Measurements from ENCODE around the gene SF3A2.

The SF3A2 gene

GRCh38 chr19:2227415-2228156 lies 9.0 kb upstream of the SF3A2 start:
- no peak for DNase-seq

- DNase-seq: no peak
Measured at GRCh38 chr19:2228157-2229030, 8.2 kb upstream of the SF3A2 start.

GRCh38 chr19:2229103-2230032 lies 7.3 kb upstream of the SF3A2 start:
- DNase-seq: no peak

GRCh38 chr19:2230033-2230531 lies 6.5 kb upstream of the SF3A2 start:
- no peak for DNase-seq

- DNase-seq: no peak
Measured at GRCh38 chr19:2230807-2231533, 5.7 kb upstream of the SF3A2 start.

- DNase-seq: peak; percentile 70
Measured at GRCh38 chr19:2231621-2232221, 4.9 kb upstream of the SF3A2 start.

- no peak for DNase-seq
Measured at GRCh38 chr19:2232286-2233151, 4.1 kb upstream of the SF3A2 start.

GRCh38 chr19:2233601-2234280 lies 2.9 kb upstream of the SF3A2 start:
- no peak for DNase-seq

- no peak for DNase-seq
Measured at GRCh38 chr19:2234996-2235380, 1.6 kb upstream of the SF3A2 start.

GRCh38 chr19:2235381-2236063 lies 1.1 kb upstream of the SF3A2 start:
- no peak for DNase-seq

- DNase-seq: no peak
Measured at GRCh38 chr19:2236064-2236313, 635 bp upstream of the SF3A2 start.

- no peak for DNase-seq
Measured at GRCh38 chr19:2237051-2237868, 636 bp downstream of the SF3A2 start.

GRCh38 chr19:2237869-2238153 lies 1.2 kb downstream of the SF3A2 start:
- no peak for DNase-seq

GRCh38 chr19:2239173-2239572 lies 2.5 kb downstream of the SF3A2 start:
- no peak for DNase-seq

GRCh38 chr19:2239771-2240770 lies 3.4 kb downstream of the SF3A2 start:
- DNase-seq: peak; percentile 89

GRCh38 chr19:2240881-2241760 lies 4.5 kb downstream of the SF3A2 start:
- no peak for DNase-seq

- no peak for DNase-seq
Measured at GRCh38 chr19:2242092-2242537, 5.5 kb downstream of the SF3A2 start.

All from hematopoietic multipotent progenitor cell treated with erythropoietin and hydrocortisone succinate and interleukin-3 and kit ligand, for 6 days (in vitro differentiated cells).